NB4 (cell line): ENCODE data around the gene EFCAB10.

Experiments
- DNase-seq: peaks from one replicate; pipeline ENCODE4 v3.0.0; 2010; ENCODE audit warnings: low read depth
- H3K4me3 ChIP-seq: one replicate; pipeline ENCODE4 v1.5.1; 2011; ENCODE audit warnings: mild to moderate bottlenecking, low read depth, low read length, moderate library complexity
- MYC ChIP-seq: IDR thresholded peaks from 2 replicates; pipeline ENCODE4 v1.6.1; 2011; ENCODE audit warnings: low read depth, low read length
- POLR2A ChIP-seq: IDR thresholded peaks from 2 replicates; pipeline ENCODE4 v1.6.1; 2011; ENCODE audit warnings: mild to moderate bottlenecking; ENCODE audit not compliant: insufficient read length; ENCODE audit errors: extremely low read depth
- TF ChIP-seq, protein P1 (sequence below): IDR thresholded peaks from one replicate; pipeline ENCODE4 v1.5.1; 2012; ENCODE audit warnings: low read depth, low read length
- TF ChIP-seq, protein P2 (sequence below): IDR thresholded peaks from 2 replicates; pipeline ENCODE4 v1.6.1; 2011; ENCODE audit warnings: low read depth, low read length

The EFCAB10 gene

DNA sequence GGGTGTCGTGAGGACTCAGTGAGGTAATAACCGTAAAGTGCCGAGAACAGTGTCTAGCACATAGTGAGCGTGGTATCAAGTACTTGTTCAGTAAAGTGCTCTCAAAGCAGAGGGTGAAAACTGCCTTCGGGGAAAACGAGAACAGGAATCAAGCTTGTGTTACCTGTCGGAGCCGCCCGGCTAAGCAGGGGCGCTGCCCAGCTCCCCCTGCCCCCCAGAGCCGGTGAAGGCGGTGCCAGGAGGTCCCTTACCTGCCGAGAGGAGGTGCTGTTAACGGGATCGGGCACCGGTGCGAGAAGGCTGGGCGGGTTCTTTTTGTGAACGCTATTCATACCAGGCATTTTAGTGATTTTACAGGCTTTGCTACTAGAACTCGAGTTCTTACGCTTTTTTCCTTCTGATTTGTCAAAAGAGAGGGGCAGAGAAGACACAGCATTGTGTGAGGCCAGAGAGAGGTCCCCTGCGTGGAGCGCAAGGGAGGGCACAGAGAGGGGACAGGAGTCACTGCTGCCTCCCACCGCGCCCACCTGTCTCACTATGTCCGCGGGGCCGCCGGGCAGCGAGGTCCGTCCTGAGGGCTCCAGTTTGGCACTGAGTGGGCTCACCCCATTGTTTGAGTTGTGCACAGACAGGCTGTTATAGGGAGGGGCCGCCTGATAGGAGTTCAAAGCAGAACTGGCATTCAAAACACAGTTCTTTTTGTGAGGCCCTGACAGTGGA is 32.5 kb upstream of the EFCAB10 start:
- TF ChIP-seq, protein P1, sequence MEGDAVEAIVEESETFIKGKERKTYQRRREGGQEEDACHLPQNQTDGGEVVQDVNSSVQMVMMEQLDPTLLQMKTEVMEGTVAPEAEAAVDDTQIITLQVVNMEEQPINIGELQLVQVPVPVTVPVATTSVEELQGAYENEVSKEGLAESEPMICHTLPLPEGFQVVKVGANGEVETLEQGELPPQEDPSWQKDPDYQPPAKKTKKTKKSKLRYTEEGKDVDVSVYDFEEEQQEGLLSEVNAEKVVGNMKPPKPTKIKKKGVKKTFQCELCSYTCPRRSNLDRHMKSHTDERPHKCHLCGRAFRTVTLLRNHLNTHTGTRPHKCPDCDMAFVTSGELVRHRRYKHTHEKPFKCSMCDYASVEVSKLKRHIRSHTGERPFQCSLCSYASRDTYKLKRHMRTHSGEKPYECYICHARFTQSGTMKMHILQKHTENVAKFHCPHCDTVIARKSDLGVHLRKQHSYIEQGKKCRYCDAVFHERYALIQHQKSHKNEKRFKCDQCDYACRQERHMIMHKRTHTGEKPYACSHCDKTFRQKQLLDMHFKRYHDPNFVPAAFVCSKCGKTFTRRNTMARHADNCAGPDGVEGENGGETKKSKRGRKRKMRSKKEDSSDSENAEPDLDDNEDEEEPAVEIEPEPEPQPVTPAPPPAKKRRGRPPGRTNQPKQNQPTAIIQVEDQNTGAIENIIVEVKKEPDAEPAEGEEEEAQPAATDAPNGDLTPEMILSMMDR: no peak
- TF ChIP-seq POLR2A (no peak), MYC (no peak)
- TF ChIP-seq, protein P2, sequence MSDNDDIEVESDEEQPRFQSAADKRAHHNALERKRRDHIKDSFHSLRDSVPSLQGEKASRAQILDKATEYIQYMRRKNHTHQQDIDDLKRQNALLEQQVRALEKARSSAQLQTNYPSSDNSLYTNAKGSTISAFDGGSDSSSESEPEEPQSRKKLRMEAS: no peak
- no peak for DNase-seq
- no peak overlapping the region for H3K4me3 ChIP-seq

DNA sequence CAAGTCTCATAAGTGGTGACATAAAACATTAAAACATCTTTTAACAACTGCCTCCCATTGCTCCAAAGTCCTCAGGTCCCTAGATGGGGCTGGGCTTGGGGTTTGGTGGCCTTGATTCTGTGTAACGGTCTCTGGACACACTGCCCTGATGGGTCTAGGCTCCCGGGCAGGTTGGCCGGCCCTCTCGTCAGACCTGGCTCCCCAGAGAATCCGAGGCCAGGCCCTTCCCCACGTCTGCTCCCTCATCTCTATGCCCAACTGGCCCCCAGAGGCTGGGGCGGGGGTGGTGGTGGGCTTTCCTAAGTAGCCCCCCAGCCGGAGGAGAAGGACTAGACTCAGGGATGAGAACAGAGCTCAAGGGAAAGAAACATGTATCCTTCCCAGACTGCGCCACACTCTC is 31.5 kb upstream of the EFCAB10 start:
- TF ChIP-seq POLR2A (no peak), MYC (no peak)
- TF ChIP-seq, protein P1: no peak
- TF ChIP-seq, protein P2: no peak
- no peak for DNase-seq
- no peak overlapping the region for H3K4me3 ChIP-seq

DNA sequence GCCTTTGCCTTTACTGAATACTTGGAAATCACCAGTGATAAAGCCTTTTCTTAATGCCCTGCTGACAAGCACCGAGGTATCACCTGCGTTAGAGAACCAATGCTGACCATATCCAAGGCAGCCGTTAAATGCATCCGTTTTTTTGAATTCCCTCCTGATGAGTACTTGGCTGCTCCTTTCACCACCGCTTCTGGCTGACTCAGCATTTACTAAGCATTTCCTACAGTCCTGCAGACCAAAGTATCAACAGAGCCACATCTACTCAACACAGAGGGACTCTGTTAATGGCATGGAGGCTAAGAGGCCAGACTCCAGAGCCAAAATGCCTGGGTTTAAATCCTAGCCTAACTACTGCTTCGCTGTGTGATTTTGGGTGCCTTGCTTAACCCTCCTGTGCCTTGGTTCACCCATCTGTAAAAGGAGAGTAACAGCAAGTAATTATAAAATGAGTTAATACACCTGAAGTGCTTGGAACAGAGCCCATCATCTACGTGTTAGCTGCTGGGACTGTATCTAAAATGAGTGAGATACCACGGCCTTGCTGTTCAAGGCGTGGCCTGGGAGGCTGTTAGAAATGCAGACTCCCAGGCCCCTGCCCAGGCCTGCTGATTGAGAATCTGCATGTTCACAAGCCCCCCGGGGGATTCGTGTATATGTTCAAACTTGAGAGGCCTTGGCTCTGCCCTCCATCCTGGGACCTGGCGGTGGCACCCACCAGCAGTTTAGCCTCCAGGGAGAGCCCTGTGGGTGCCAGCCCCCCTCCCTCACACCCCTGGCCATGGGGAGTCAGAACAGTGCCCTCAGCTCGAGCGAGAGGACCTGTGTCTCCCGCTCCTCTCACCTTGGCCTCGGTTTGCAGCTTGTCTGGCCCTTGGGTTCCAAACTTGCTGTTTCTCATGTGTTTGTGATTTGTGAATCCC is 30.8 kb upstream of the EFCAB10 start:
- TF ChIP-seq, protein P1: no peak
- DNase-seq: no peak
- no peak overlapping the region for H3K4me3 ChIP-seq

DNA sequence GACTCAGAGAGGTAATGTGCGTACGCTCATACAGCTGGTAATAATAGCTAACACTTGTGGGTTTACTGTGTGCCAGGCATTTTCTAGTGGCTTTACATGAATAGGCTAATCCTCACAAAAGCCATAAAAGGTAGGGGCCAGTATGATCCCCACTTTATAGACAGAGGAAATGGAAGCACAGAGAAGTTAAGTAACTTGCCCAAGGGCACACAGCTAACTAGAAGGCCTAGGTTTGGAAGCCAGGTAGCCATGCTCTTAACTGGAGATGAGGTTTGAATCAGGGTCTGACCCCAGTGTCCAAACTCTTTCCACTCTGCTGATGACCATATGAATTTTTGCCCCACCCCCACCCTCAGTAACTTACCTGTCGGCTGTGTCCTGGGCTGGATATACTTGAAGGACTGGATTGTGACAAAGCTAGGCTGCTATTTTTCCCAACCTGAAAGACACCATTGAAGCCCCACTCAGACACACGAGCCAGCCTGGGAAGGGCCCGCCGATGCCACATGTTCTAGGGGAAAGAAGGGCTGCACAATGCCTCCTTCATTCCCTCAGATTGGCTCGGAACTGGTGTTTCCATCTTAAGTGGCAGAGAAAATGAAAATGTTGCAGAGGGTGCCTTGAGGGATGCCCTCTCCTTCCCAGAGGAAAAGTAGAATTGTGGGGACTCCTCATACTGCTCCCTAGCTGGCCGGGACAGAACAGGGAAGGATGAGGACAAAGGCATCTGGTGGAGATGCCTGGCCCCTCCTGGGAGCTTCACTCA is 29.1 kb upstream of the EFCAB10 start:
- H3K4me3 ChIP-seq: no peak overlapping the region
- DNase-seq: no peak
- TF ChIP-seq POLR2A (no peak), MYC (no peak)
- TF ChIP-seq, protein P1: no peak
- TF ChIP-seq, protein P2: no peak

DNA sequence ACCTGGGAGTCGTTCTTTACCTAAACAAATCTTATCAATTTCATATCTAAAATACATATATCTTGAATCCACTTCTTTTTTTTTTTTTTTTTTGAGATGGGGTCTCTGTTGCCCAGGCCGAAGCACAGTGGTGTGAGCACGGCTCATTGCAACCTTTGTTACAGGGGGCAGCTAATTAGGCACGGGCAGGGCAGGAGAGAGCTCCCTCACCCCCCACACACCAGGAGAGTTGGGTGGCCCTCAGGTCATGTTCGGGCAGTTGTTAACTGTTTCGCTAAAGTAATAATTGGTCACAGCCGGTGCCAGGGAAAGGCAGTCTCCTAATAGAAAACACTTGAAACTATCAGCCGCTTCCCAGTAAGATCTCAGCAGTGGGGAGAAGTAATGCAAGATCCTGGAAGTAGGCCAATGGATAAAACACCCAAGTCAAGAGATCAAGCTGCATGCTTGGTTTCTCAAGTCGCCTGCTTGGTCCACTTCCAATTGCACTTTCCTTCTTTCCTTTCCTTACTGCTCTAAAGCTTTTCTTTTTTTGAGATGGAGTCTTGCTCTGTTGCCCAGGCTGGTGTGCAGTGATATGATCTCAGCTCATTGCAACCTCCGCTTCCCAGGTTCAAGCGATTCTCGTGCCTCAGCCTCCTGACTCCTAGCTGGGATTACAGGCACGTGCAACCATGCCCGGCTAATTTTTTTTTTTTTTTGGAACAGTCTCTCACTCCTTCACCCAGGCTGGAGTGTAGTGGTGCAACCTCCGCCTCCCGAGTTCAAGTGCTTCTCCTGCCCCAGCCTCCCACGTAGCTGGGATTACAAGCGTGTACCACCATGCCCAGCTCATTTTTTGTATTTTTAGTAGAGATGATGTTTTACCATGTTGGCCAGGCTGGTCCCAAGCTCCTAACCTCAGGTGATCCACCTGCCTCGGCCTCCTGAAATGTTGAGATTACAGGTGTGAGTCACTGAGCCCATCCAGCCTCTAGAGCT is 21.3 kb upstream of the EFCAB10 start:
- DNase-seq: no peak
- H3K4me3 ChIP-seq: no peak overlapping the region
- TF ChIP-seq MYC: no peak
- TF ChIP-seq POLR2A: no peak
- TF ChIP-seq, protein P1: no peak
- TF ChIP-seq, protein P2: no peak
